ENCODE data around the gene POLR1A. TPM values are rescaled to one million over a fixed set of nuclear protein-coding genes. Genes with fewer than 3 reads are reported as not detected.

The POLR1A gene
- total RNA-seq, 1 donor from 2014 or later: 9.5 TPM

- DNase-seq: no peak
Observed at GRCh38 chr2:85978883-85979780, 126.6 kb downstream of the POLR1A start.

GRCh38 chr2:85976106-85976920, 129.4 kb downstream of the POLR1A start:
- no peak for DNase-seq

DNA sequence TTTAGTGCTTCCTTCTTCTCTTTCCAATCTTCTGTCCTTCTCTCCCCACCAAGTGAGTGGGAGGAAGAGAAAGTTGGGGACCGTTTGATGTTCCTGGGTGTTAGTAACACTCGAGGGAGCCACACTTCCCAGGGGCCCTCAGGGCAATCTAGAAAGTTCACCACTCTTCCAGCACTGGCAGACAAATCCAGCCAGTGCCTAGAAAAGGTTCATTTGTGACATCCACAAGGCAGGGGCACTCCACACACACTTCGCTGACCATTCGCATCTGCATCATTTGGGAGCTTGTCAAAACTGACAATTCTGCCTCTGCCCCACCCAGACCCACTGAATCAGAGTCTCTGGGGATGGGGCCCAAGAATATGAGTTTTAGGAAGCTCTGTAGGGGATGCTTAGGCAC, 130.1 kb downstream of the POLR1A start:
- DNase-seq: no peak

GRCh38 chr2:85974390-85974789, 131.3 kb downstream of the POLR1A start:
- DNase-seq: no peak

GRCh38 chr2:85972355-85972754, 133.3 kb downstream of the POLR1A start:
- DNase-seq: no peak

DNA sequence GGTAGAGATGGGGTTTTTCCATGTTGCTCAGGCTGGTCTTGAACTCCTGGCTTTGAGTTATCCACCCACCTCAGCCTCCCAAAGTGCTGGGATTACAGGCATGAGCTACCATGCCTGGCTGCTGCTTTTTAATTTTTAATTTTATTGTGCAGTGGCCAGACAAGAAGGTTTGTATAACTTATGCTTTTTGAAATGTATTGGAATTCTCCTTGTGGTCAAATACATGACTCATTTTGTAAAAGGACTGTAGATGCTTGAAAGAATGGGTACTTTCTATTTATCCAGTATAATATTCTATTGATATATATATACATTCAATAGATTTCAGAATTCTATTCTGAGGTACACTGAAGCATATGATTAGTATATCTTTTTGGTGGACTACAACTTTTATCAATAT, 134.3 kb downstream of the POLR1A start:
- DNase-seq: no peak

Small RNA genes within 50 kb of the gene (small RNA-seq; reads per million reads assigned to genes)
- gene SNORD94: 1,571 reads per million, percentile 99 among the genes with 10 or more reads in this experiment

Other genes with a start within 250 kb of the POLR1A start
- gene ST3GAL5, start 216.9 kb downstream of the POLR1A start, total RNA-seq: 26.5 TPM
- 114 TPM for gene PTCD3, start 349 bp upstream of the POLR1A start, total RNA-seq
- 42.3 TPM for gene IMMT, start 89.6 kb upstream of the POLR1A start, total RNA-seq
- gene MRPL35, start 93.6 kb upstream of the POLR1A start, total RNA-seq: 54.1 TPM
- gene REEP1, start 231.7 kb upstream of the POLR1A start, total RNA-seq: 156 TPM

Data from occipital lobe (tissue), 3 donors.